Neural progenitor cell (in vitro differentiated cells): ENCODE data around the gene STK32B. TPM values are rescaled to one million over a fixed set of nuclear protein-coding genes. Genes with fewer than 3 reads are reported as not detected.

Experiments
- DNase-seq: peaks from one replicate; pipeline ENCODE4 v3.0.0-alpha.2; 2016; ENCODE audit warnings: low spot score
- H2AFZ ChIP-seq: fragments of 200-600 bp; sonication (generic); replicated peaks from 2 replicates; pipeline ENCODE4 v1.6.1; 2016; ENCODE audit warnings: antibody characterized with exemption
- H3F3A ChIP-seq: fragments of 200-600 bp; sonication (generic); 2 replicates; pipeline ENCODE4 v1.6.1; 2016; ENCODE audit warnings: antibody characterized with exemption, low read depth
- H3K27ac ChIP-seq: fragments of 200-600 bp; sonication (generic); 2 replicates; pipeline ENCODE4 v1.5.1; 2016; ENCODE audit warnings: mild to moderate bottlenecking
- H3K27me3 ChIP-seq: fragments of 200-600 bp; sonication (generic); 2 replicates; pipeline ENCODE4 v1.6.1; 2016; ENCODE audit warnings: mild to moderate bottlenecking, moderate library complexity
- H3K36me3 ChIP-seq: fragments of 200-600 bp; sonication (generic); 2 replicates; pipeline ENCODE4 v1.5.1; 2016
- H3K4me1 ChIP-seq: fragments of 200-600 bp; sonication (generic); 2 replicates; pipeline ENCODE4 v1.6.1; 2016; ENCODE audit warnings: mixed run types
- H3K4me2 ChIP-seq: fragments of 200-600 bp; sonication (generic); 2 replicates; pipeline ENCODE4 v1.6.1; 2016
- H3K4me3 ChIP-seq: fragments of 200-600 bp; sonication (generic); 2 replicates; pipeline ENCODE4 v1.5.1; 2016
- H3K79me2 ChIP-seq: fragments of 200-600 bp; sonication (generic); 2 replicates; pipeline ENCODE4 v1.6.1; 2016; ENCODE audit warnings: low read depth
- H3K9ac ChIP-seq: fragments of 200-600 bp; sonication (generic); 2 replicates; pipeline ENCODE4 v1.6.1; 2016
- H3K9me3 ChIP-seq: fragments of 200-600 bp; sonication (generic); 2 replicates; pipeline ENCODE4 v1.5.1; 2016; ENCODE audit warnings: low read depth
- H4K20me1 ChIP-seq: fragments of 200-600 bp; sonication (generic); 2 replicates; pipeline ENCODE4 v1.6.1; 2016; ENCODE audit warnings: low read depth
- H3K27ac Mint-ChIP-seq: 3 replicates; pipeline ENCODE4 v1.8.0; 2021; ENCODE audit warnings: mixed read lengths
- H3K27me3 Mint-ChIP-seq: 2 replicates; pipeline ENCODE4 v1.8.0; 2022; ENCODE audit warnings: low read depth, mild to moderate bottlenecking, inconsistent platforms, moderate library complexity, mixed read lengths; ENCODE audit not compliant: insufficient read depth
- H3K36me3 Mint-ChIP-seq: 3 replicates; pipeline ENCODE4 v1.8.0; 2021; ENCODE audit warnings: mixed read lengths
- H3K4me1 Mint-ChIP-seq: 3 replicates; pipeline ENCODE4 v1.8.0; 2021; ENCODE audit warnings: mixed read lengths
- H3K4me3 Mint-ChIP-seq: 3 replicates; pipeline ENCODE4 v1.8.0; 2021; ENCODE audit warnings: mild to moderate bottlenecking, moderate library complexity, mixed read lengths
- H3K9me3 Mint-ChIP-seq: 3 replicates; pipeline ENCODE4 v1.8.0; 2020; ENCODE audit warnings: mixed read lengths
- CTCF ChIP-seq: fragments of 200-600 bp; sonication (generic); IDR thresholded peaks from 2 replicates; pipeline ENCODE4 v1.5.1; 2017; ENCODE audit warnings: antibody characterized with exemption, mild to moderate bottlenecking
- EZH2 ChIP-seq: fragments of 200-600 bp; sonication (generic); IDR thresholded peaks from 2 replicates; pipeline ENCODE4 v1.6.1; 2017; ENCODE audit warnings: antibody characterized with exemption, mild to moderate bottlenecking, moderate library complexity
- EZH2phosphoT487 ChIP-seq: fragments of 200-600 bp; sonication (generic); IDR thresholded peaks from 2 replicates; pipeline ENCODE4 v1.6.1; 2017; ENCODE audit warnings: antibody characterized with exemption
- total RNA-seq: library from RNA; depleted of rRNA; stranded (reverse); fragments of >200 nt; gene quantifications from 2 replicates; pipeline ENCODE4 v1.2.3, GENCODE V29; 2015; ENCODE audit warnings: low replicate concordance

STK32B gene
- total RNA-seq, 1 donor from 2014 or later = 2.5 TPM

- Histone ChIP-seq H3K79me2 (no peaks in the 10 kb centered on the region), H3K9ac (no peak overlapping the region), H3K4me3 (no peak overlapping the region), H3K27me3 (no peaks in the 10 kb centered on the region), H3K27ac (no peak overlapping the region), H4K20me1 (no peaks in the 10 kb centered on the region), H2AFZ (no peak overlapping the region), H3K36me3 (no peaks in the 10 kb centered on the region), H3K4me2 (no peak overlapping the region), H3K9me3 (no peaks in the 10 kb centered on the region), H3F3A (no peaks in the 10 kb centered on the region), H3K4me1 (no peaks in the 10 kb centered on the region)
- DNase-seq = no peak
- H3K4me3 Mint-ChIP-seq = no peak overlapping the region
- TF ChIP-seq EZH2phosphoT487 = no peak
- no peak for TF ChIP-seq CTCF
- TF ChIP-seq EZH2 = no peak
- no peaks in the 10 kb centered on the region for H3K36me3 Mint-ChIP-seq
- H3K27me3 Mint-ChIP-seq = no peaks in the 10 kb centered on the region
- no peaks in the 10 kb centered on the region for H3K4me1 Mint-ChIP-seq
- no peaks in the 10 kb centered on the region for H3K9me3 Mint-ChIP-seq
- H3K27ac Mint-ChIP-seq = no peak overlapping the region
These were observed 411.6 kb downstream of the STK32B start for GRCh38 chr4:5462896-5463295.

- no peak overlapping the region for H3K4me3 Mint-ChIP-seq
- H3K4me3 ChIP-seq = no peak overlapping the region
- H3K4me2 ChIP-seq = no peak overlapping the region
- no peaks in the 10 kb centered on the region for H3K79me2 ChIP-seq
- H2AFZ ChIP-seq = no peak overlapping the region
- H3K4me1 Mint-ChIP-seq = no peaks in the 10 kb centered on the region
- peak overlapping the region; percentile 0 for H3K27ac Mint-ChIP-seq
- no peaks in the 10 kb centered on the region for H4K20me1 ChIP-seq
- no peaks in the 10 kb centered on the region for H3K27me3 ChIP-seq
- no peaks in the 10 kb centered on the region for H3K9me3 Mint-ChIP-seq
- H3K4me1 ChIP-seq = no peaks in the 10 kb centered on the region
- H3K36me3 ChIP-seq = no peaks in the 10 kb centered on the region
- TF ChIP-seq EZH2phosphoT487 (no peak), CTCF (no peak), EZH2 (no peak)
- DNase-seq = no peak
- H3K36me3 Mint-ChIP-seq = no peaks in the 10 kb centered on the region
- H3K27me3 Mint-ChIP-seq = no peaks in the 10 kb centered on the region
- no peak overlapping the region for H3K9ac ChIP-seq
- no peaks in the 10 kb centered on the region for H3K9me3 ChIP-seq
- no peak overlapping the region for H3K27ac ChIP-seq
- no peaks in the 10 kb centered on the region for H3F3A ChIP-seq
These were observed 412.1 kb downstream of the STK32B start for GRCh38 chr4:5463361-5463760.

GRCh38 chr4:5463936-5464650, 412.8 kb downstream of the STK32B start:
- H3K27me3 ChIP-seq = no peaks in the 10 kb centered on the region
- Mint-ChIP-seq H3K27ac (peak overlapping the region; percentile 29), H3K36me3 (no peaks in the 10 kb centered on the region), H3K4me3 (no peak overlapping the region), H3K27me3 (no peaks in the 10 kb centered on the region), H3K9me3 (no peaks in the 10 kb centered on the region), H3K4me1 (no peaks in the 10 kb centered on the region)
- no peak overlapping the region for H3K9ac ChIP-seq
- DNase-seq = no peak
- no peaks in the 10 kb centered on the region for H4K20me1 ChIP-seq
- no peak overlapping the region for H3K27ac ChIP-seq
- no peaks in the 10 kb centered on the region for H3K9me3 ChIP-seq
- no peaks in the 10 kb centered on the region for H3K36me3 ChIP-seq
- no peaks in the 10 kb centered on the region for H3K4me1 ChIP-seq
- H3K4me3 ChIP-seq = no peak overlapping the region
- H2AFZ ChIP-seq = no peak overlapping the region
- TF ChIP-seq EZH2phosphoT487 (no peak), EZH2 (no peak), CTCF (no peak)
- H3K4me2 ChIP-seq = no peak overlapping the region
- no peaks in the 10 kb centered on the region for H3K79me2 ChIP-seq
- H3F3A ChIP-seq = no peaks in the 10 kb centered on the region
